Measurements from ENCODE around the gene TOPORS. TPM values are rescaled to one million over a fixed set of nuclear protein-coding genes. Genes with fewer than 3 reads are reported as not detected.

Gene TOPORS
- total and polyA plus RNA-seq, 2 experiments from 2014 or later = 31.8 to 35.9 TPM

GRCh38 chr9:32500768-32501167 lies 51.6 kb downstream of the TOPORS start:
- Histone ChIP-seq H3K4me1 (ENCODE audit: insufficient read depth) (peaks cover 7% of the 10 kb centered on the region; the same call in 1 of the 2 replicates), H3K4me3 (no peak overlapping the region), H3F3A (replicated peaks; ENCODE audit: low read depth) (no peaks in the 10 kb centered on the region), H3K4me2 (no peak overlapping the region), H3K27me3 (ENCODE audit: insufficient read depth) (no peaks in the 10 kb centered on the region), H3K9me2 (ENCODE audit: insufficient read depth) (no peaks in the 10 kb centered on the region), H3K79me2 (replicated peaks; ENCODE audit: insufficient read depth) (no peaks in the 10 kb centered on the region), H4K20me1 (replicated peaks; ENCODE audit: insufficient read depth) (no peaks in the 10 kb centered on the region; the same call in 1 of the 2 replicates), H2AFZ (no peak overlapping the region), H3K27ac (ENCODE audit: low read depth) (no peak overlapping the region), H3K36me3 (ENCODE audit: insufficient read depth) (peaks cover 9% of the 10 kb centered on the region; the same call in 1 of the 2 replicates)
- TF ChIP-seq ZNF114 (CRISPR knock-in tag; IDR thresholded peaks at IDR 0.05) (no peak), CTCF (conservative IDR thresholded peaks at IDR 0.05; ENCODE audit: low read depth in 2 of 2) (no peak), EZH2phosphoT487 (IDR thresholded peaks at IDR 0.05; ENCODE audit: unreplicated experiment) (no peak), REST (IDR thresholded peaks at IDR 0.05; ENCODE audit: unreplicated experiment) (no peak)
- TF ChIP-seq, protein P1, sequence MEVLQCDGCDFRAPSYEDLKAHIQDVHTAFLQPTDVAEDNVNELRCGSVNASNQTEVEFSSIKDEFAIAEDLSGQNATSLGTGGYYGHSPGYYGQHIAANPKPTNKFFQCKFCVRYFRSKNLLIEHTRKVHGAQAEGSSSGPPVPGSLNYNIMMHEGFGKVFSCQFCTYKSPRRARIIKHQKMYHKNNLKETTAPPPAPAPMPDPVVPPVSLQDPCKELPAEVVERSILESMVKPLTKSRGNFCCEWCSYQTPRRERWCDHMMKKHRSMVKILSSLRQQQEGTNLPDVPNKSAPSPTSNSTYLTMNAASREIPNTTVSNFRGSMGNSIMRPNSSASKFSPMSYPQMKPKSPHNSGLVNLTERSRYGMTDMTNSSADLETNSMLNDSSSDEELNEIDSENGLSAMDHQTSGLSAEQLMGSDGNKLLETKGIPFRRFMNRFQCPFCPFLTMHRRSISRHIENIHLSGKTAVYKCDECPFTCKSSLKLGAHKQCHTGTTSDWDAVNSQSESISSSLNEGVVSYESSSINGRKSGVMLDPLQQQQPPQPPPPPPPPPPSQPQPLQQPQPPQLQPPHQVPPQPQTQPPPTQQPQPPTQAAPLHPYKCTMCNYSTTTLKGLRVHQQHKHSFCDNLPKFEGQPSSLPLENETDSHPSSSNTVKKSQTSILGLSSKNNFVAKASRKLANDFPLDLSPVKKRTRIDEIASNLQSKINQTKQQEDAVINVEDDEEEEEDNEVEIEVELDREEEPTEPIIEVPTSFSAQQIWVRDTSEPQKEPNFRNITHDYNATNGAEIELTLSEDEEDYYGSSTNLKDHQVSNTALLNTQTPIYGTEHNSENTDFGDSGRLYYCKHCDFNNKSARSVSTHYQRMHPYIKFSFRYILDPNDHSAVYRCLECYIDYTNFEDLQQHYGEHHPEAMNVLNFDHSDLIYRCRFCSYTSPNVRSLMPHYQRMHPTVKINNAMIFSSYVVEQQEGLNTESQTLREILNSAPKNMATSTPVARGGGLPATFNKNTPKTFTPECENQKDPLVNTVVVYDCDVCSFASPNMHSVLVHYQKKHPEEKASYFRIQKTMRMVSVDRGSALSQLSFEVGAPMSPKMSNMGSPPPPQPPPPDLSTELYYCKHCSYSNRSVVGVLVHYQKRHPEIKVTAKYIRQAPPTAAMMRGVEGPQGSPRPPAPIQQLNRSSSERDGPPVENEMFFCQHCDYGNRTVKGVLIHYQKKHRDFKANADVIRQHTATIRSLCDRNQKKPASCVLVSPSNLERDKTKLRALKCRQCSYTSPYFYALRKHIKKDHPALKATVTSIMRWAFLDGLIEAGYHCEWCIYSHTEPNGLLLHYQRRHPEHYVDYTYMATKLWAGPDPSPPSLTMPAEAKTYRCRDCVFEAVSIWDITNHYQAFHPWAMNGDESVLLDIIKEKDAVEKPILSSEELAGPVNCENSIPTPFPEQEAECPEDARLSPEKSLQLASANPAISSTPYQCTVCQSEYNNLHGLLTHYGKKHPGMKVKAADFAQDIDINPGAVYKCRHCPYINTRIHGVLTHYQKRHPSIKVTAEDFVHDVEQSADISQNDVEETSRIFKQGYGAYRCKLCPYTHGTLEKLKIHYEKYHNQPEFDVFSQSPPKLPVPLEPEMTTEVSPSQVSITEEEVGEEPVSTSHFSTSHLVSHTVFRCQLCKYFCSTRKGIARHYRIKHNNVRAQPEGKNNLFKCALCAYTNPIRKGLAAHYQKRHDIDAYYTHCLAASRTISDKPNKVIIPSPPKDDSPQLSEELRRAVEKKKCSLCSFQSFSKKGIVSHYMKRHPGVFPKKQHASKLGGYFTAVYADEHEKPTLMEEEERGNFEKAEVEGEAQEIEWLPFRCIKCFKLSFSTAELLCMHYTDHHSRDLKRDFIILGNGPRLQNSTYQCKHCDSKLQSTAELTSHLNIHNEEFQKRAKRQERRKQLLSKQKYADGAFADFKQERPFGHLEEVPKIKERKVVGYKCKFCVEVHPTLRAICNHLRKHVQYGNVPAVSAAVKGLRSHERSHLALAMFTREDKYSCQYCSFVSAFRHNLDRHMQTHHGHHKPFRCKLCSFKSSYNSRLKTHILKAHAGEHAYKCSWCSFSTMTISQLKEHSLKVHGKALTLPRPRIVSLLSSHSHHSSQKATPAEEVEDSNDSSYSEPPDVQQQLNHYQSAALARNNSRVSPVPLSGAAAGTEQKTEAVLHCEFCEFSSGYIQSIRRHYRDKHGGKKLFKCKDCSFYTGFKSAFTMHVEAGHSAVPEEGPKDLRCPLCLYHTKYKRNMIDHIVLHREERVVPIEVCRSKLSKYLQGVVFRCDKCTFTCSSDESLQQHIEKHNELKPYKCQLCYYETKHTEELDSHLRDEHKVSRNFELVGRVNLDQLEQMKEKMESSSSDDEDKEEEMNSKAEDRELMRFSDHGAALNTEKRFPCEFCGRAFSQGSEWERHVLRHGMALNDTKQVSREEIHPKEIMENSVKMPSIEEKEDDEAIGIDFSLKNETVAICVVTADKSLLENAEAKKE (CRISPR knock-in tag; IDR thresholded peaks at IDR 0.05) = no peak
- Mint-ChIP-seq H3K27me3 (ENCODE audit: insufficient read depth, low read depth, poor library complexity) (no peaks in the 10 kb centered on the region), H3K36me3 (ENCODE audit: low read depth) (peaks cover 32% of the 10 kb centered on the region), H3K27ac (no peak overlapping the region), H3K4me1 (peaks cover 9% of the 10 kb centered on the region; the same call in 2 of the 3 replicates), H3K9me3 (0 out of 3 replicates have a peak, but pooled peaks cover 2% of the 10 kb centered on the region), H3K4me3 (no peak overlapping the region)
- no peak for ATAC-seq
- no peak for DNase-seq (ENCODE audit: low spot score)

Measured in GM23338 (cell line).